Stimulated activated CD8-positive, alpha-beta memory T cell treated with anti-CD3 and anti-CD28 coated beads, Interleukin-7, amount 100 ng/mL, for 48 hours (primary cell): ENCODE data around the gene IL22.

Source experiments
- DNase-seq, 2 donors: peaks; one replicate each; pipeline ENCODE4 v3.0.0-alpha.2; 2020; ENCODE audit warnings: low read depth in 1 of 2; ENCODE audit errors: extremely low read depth in 1 of 2

The IL22 gene

DNA sequence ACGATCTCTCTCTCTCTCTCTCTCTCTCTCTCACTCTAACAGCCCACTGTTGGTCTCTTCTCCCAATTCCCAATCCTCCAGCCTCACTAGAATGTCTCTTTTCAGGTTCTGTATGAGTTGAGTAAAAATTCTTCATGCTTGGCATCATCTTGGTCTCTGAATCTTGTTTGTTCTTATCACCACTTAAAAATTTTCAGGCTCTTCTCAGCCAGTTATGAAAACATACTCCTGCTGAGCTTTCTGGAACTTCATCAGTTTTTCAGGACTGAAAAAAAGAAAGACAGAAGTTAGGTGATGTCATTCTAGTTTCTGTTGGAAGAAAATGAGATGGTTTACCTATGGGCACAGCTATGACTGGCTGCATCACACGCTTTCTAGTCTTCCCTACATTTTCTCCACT is 11.5 kb upstream of the IL22 start:
- no peak for DNase-seq

DNA sequence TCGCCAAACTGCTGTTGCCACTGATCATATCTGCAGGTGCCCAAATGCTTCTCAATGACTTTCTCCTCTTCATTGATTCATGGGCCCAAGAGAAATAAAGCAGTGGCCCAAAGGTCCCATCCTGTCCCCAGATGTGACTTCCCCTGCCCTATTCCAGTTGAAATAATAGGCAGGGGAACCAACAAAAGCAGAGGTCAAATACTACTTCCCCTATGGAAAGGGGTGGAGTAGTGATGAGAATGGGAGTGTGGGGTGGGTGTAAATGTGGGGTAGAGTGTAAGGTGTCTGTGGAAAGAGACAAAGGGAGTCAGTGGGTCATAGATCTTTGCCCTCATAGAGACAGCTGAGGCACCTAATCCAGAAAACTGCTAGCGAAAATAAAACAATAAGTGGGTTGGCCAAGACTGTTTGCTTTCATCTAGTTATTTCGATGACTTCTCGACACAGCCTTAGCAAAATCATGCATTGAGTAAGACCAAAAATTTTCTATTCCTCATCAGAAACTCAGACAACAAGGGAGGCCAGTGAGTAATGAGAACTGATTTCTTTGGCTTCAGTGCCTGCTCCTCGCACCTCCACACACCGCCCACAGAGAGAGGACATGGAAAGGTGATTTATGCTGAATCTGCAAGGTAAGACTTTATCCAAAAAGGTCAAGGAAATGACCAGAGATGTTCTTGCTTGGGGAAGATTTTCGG is 10.9 kb upstream of the IL22 start:
- no peak for DNase-seq

DNA sequence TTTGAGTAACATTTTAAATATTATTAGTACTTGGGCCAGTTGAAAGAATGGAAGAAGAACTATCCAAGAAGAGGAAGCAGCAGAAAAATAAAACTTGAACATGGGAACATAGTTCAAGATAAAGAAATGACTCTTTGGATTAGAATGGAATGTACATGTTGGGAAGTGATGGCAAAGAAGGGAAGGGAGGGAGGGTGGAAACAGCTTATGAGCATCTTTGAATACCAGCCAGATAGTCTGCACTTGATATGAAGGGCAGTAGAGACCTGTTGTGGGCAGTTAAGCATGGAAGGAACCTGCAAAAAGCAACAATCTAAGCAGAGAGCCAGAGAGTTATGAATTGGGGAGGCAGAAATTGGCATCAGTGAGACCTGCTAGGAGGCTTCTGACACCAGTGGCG is 10.0 kb upstream of the IL22 start:
- DNase-seq, result no peak

DNA sequence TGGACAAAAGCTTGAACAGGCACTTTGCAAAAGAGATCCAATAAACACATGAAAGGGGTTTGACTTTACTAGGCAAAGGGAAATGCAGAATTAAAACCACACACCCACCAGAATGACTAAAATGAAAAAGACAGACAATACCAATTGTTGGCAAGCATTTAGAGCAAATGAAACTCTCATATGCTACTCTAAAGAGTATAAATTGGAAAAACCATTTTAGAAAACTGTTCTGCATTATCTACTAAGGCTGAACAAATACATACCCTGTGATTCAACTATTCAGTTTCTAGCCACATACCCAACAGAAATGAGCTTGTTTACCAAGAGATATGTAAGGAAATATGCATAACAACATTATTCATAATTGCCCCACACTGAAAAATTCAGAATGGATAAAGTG is 8.5 kb upstream of the IL22 start:
- DNase-seq, result no peak

DNA sequence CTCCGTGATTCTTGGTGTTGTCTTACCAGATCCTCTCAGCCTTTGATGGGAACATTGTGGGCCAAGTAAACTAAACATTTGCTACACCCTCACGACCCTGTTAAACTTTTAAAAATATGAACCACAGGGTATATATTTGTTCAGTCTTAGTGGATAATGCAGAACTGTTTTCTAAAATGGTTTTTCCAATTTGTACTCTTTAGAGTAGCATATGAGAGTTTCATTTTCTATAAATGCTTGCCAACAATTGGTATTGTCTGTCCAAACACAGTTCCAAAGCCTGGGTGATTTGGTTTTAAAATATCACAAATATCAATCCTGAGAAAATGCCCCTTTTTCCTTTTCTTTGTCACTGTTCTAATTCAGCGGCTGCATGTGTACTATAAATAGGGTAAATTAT is 6.7 kb upstream of the IL22 start:
- DNase-seq, result no peak

GRCh38 chr12:68259318-68259940 is 6.0 kb upstream of the IL22 start:
- peak in 1 of 2 donors; percentile 57 for DNase-seq

DNA sequence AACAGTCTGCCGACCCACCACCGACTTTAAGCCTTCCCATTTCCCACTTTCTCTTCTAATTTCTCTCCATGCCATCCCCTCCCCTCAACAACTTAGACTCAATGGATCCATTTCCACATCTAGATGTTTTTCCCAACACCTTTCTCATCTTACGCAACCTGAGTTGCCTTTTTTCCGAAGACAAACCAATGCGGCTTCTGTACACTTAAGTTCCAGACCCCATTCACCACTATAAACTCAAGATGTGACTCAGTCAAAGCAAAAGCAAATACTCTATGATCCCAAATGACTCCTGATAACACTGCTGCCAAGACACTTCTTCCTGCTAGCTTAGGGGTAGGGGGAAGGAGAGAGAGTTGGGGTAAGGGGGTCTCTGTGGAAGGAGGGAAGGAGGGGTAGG is 1.3 kb downstream of the IL22 start:
- DNase-seq, result no peak

DNA sequence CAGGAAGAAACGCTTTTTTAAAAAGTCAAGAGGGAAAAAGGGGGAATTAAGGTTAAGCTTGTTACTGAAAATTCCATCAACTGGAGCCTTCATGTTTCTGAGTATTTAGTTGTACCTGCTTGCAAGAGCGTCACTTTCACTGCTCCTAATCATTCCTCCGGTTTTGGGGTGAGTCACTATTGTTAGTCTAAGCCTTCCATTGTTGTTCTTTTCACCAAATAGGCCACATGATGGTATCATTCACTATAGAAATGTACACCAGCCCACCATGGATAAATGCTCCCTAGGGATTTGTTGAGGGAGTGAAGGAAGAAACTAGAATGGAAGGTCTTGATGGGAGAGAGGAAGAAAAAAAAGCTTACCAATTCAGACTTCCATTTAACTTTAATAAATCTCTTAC is 3.0 kb downstream of the IL22 start:
- no peak for DNase-seq

- no peak for DNase-seq
Observed at GRCh38 chr12:68247785-68248184, 5.6 kb downstream of the IL22 start.

GRCh38 chr12:68246350-68246749 is 7.1 kb downstream of the IL22 start:
- DNase-seq, result no peak

- no peak for DNase-seq
Observed at GRCh38 chr12:68245180-68246021, 8.0 kb downstream of the IL22 start.

DNA sequence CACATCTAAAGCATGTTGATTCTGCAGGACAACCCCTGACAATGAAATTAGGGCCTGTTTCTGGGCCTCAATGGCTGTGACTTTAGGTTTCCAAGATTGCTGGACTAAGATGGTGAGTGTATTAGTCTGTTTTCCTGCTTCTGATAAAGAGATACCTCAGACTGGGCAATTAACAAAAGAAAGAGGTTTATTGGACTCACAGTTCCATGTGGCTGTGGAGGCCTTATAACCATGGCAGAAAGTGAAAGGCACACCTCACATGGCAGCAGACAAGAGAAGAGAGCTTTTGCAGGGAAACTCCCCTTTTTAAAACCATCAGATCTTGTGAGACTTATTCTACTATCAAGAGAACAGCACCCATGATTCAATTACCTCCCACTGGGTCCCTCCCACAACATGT is 10.6 kb downstream of the IL22 start:
- no peak for DNase-seq

- DNase-seq, result peak; percentile 23 to 42
Observed at GRCh38 chr12:68240975-68241374, 12.4 kb downstream of the IL22 start.

- no peak for DNase-seq
Observed at GRCh38 chr12:68240079-68240478, 13.3 kb downstream of the IL22 start.

GRCh38 chr12:68239309-68239982 is 14.0 kb downstream of the IL22 start:
- DNase-seq, result no peak

- no peak for DNase-seq
Observed at GRCh38 chr12:68237619-68238018, 15.8 kb downstream of the IL22 start.

- DNase-seq, result no peak
Observed at GRCh38 chr12:68237078-68237477, 16.3 kb downstream of the IL22 start.

GRCh38 chr12:68236421-68237059 is 16.9 kb downstream of the IL22 start:
- DNase-seq, result no peak

DNA sequence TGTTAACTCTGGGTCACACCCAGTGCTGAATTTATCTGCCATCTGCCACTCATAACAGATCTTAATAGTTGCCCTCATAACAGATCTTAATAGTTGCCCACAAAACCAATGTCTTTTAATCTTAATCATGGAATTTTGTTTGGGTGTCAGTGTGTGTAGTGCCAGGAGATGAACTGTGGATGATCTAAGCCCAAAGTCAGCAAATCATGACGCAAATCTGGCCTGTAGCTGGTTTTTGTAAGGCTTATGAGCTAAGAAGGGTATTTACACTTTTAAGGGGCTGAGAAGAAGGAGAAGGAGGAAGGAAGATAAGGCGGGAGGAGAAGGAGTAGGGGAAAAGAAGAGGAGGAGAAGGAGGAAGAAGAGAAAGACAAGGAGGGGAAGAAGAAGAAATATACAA is 17.8 kb downstream of the IL22 start:
- DNase-seq, result no peak

- DNase-seq, result no peak
Observed at GRCh38 chr12:68234140-68234539, 19.3 kb downstream of the IL22 start.

DNA sequence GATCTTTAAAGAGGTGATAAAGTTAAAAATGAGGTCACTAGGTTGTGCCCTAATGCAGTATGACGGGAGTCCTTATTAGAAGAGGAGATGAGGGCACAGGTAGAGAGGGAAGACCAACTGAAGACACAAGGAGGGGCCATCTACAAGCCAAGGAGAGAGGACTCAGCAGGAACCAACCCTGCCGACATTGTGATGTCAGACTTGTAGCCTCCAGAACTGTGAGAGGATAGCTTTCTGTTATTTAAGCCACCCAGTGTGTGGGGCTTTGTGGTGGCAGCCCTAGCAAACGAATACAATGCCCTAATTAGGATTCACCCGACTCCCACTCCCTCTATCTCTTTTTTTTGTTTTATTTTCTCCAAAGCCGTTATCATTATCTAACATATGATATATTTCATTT is 19.9 kb downstream of the IL22 start:
- no peak for DNase-seq
